OCI-LY3 (cell line): Measurements from ENCODE around the gene PLEKHA7.
"Not testable (repeated sequence)": the region's sequence is repeated elsewhere in the genome, so short reads cannot be mapped to it uniquely, and the experiment has no call there.

ENCODE experiments used
- CTCF ChIP-seq: fragments of 200-600, 300-600 bp; sonication (generic); IDR thresholded peaks from 2 replicates; pipeline ENCODE4 v1.5.1; 2014; ENCODE audit warnings: antibody characterized with exemption, low read length, low read depth
- EZH2phosphoT487 ChIP-seq: fragments of 200-600 bp; shearing (Covaris generic); IDR thresholded peaks from 2 replicates; pipeline ENCODE4 v1.6.1; 2018; ENCODE audit warnings: antibody characterized with exemption, mixed run types, low read depth

- not testable (repeated sequence) for TF ChIP-seq CTCF, EZH2phosphoT487
Measured at GRCh38 chr11:16918543-16919182, 95.6 kb downstream of the PLEKHA7 start.
